Measurements from ENCODE around the gene SLC38A7. TPM values are rescaled to one million over a fixed set of nuclear protein-coding genes. Genes with fewer than 3 reads are reported as not detected.

SLC38A7 gene
- total and polyA plus RNA-seq, 2 of the 13 experiments (the other 11 are each of a cell fraction or from before 2014, with no cell fraction given) = 13.2 to 14.1 TPM

DNA sequence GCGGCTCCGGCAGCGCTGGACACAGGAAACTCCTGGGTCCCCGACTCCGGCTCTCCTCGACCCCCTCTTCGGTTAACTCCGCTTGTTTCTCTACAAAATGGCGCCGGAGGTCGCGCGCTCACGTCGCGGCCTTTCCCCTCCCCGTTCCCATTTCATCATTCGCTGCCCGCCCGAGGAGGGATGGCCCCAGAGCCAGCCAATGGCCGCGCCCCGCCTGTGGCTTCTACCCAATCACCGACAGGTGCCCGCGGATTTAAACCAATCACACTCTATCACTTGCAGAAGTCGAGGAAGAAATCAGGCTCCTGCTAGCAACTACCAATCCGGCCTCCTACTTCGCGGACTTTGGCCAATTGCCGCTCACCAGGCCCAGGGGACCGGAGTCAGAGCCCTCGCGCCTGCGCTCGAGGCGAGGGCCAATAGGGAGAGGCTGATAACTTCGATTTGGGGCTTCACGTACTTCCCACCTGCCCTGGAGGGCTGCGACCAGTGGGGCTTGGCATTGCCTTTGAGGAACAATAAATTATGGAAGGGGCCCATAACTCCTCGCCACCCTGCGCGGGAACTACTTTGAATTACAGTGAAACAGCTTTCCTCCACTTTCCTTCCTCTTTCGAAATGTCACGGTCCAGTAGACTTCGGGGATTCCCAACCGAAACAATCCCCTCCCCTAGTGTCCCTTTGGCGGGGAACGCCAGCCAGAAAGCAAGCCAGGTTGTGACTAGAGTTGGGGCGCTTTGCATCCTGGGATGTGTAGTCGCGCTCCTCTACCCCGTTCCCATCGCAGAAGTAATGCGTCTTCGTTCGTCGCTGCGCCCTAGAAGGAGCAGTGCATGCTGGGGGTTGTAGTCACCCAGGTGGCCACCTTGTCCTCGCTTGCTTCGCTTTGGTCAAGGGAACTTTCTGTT lies 54.6 kb downstream of the SLC38A7 start, which contains the start of gene CNOT1 (continued):
- TF ChIP-seq, protein P1, sequence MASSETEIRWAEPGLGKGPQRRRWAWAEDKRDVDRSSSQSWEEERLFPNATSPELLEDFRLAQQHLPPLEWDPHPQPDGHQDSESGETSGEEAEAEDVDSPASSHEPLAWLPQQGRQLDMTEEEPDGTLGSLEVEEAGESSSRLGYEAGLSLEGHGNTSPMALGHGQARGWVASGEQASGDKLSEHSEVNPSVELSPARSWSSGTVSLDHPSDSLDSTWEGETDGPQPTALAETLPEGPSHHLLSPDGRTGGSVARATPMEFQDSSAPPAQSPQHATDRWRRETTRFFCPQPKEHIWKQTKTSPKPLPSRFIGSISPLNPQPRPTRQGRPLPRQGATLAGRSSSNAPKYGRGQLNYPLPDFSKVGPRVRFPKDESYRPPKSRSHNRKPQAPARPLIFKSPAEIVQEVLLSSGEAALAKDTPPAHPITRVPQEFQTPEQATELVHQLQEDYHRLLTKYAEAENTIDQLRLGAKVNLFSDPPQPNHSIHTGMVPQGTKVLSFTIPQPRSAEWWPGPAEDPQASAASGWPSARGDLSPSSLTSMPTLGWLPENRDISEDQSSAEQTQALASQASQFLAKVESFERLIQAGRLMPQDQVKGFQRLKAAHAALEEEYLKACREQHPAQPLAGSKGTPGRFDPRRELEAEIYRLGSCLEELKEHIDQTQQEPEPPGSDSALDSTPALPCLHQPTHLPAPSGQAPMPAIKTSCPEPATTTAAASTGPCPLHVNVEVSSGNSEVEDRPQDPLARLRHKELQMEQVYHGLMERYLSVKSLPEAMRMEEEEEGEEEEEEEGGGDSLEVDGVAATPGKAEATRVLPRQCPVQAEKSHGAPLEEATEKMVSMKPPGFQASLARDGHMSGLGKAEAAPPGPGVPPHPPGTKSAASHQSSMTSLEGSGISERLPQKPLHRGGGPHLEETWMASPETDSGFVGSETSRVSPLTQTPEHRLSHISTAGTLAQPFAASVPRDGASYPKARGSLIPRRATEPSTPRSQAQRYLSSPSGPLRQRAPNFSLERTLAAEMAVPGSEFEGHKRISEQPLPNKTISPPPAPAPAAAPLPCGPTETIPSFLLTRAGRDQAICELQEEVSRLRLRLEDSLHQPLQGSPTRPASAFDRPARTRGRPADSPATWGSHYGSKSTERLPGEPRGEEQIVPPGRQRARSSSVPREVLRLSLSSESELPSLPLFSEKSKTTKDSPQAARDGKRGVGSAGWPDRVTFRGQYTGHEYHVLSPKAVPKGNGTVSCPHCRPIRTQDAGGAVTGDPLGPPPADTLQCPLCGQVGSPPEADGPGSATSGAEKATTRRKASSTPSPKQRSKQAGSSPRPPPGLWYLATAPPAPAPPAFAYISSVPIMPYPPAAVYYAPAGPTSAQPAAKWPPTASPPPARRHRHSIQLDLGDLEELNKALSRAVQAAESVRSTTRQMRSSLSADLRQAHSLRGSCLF (CRISPR knock-in tag; IDR thresholded peaks at IDR 0.05; ENCODE audit: borderline replicate concordance) = 0 out of 2 replicates have a peak, but pooled peaks have one; percentile 67
- TF ChIP-seq SIX4 (CRISPR knock-in tag; IDR thresholded peaks at IDR 0.05) (no peak; the same call in none of the 2 replicates), ZNF703 (CRISPR knock-in tag; IDR thresholded peaks at IDR 0.05; ENCODE audit: borderline replicate concordance) (no peak), MTF2 (CRISPR knock-in tag; IDR thresholded peaks at IDR 0.05; ENCODE audit: borderline replicate concordance) (no peak), TEAD2 (CRISPR knock-in tag; IDR thresholded peaks at IDR 0.05) (peak; percentile 63; the same call in 1 of the 2 replicates), ZBTB7A (CRISPR knock-in tag; IDR thresholded peaks at IDR 0.05) (no peak), ZNF747 (CRISPR knock-in tag; IDR thresholded peaks at IDR 0.05; ENCODE audit: borderline replicate concordance) (peak; percentile 86; the same call in 1 of the 2 replicates), ZNF816 (CRISPR knock-in tag; IDR thresholded peaks at IDR 0.05; ENCODE audit: borderline replicate concordance) (no peak), ZNF326 (CRISPR knock-in tag; IDR thresholded peaks at IDR 0.05; ENCODE audit: borderline replicate concordance) (0 out of 2 replicates have a peak, but pooled peaks have one; percentile 31), ZBTB7B (CRISPR knock-in tag; IDR thresholded peaks at IDR 0.05) (no peak; the same call in none of the 2 replicates), EZH2 (conservative IDR thresholded peaks at IDR 0.05; ENCODE audit: low read depth, low read length) (no peak), ZNF143 (CRISPR knock-in tag; IDR thresholded peaks at IDR 0.05) (peak; percentile 98), HDAC2 (CRISPR knock-in tag; IDR thresholded peaks at IDR 0.05) (peak; percentile 49)
- TF ChIP-seq, protein P2, sequence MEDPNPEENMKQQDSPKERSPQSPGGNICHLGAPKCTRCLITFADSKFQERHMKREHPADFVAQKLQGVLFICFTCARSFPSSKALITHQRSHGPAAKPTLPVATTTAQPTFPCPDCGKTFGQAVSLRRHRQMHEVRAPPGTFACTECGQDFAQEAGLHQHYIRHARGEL (CRISPR knock-in tag; IDR thresholded peaks at IDR 0.05) = 0 out of 2 replicates have a peak, but pooled peaks have one; percentile 78
- TF ChIP-seq, protein P3, sequence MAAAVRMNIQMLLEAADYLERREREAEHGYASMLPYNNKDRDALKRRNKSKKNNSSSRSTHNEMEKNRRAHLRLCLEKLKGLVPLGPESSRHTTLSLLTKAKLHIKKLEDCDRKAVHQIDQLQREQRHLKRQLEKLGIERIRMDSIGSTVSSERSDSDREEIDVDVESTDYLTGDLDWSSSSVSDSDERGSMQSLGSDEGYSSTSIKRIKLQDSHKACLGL (CRISPR knock-in tag; IDR thresholded peaks at IDR 0.05) = peak; percentile 82
- TF ChIP-seq, protein P4, sequence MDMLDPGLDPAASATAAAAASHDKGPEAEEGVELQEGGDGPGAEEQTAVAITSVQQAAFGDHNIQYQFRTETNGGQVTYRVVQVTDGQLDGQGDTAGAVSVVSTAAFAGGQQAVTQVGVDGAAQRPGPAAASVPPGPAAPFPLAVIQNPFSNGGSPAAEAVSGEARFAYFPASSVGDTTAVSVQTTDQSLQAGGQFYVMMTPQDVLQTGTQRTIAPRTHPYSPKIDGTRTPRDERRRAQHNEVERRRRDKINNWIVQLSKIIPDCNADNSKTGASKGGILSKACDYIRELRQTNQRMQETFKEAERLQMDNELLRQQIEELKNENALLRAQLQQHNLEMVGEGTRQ (IDR thresholded peaks at IDR 0.05; ENCODE audit: low read depth, low read length) = no peak
- TF ChIP-seq, protein P4 (CRISPR knock-in tag; IDR thresholded peaks at IDR 0.05; ENCODE audit: borderline replicate concordance) = peak; percentile 60; the same call in 1 of the 2 replicates
- TF ChIP-seq, protein P5, sequence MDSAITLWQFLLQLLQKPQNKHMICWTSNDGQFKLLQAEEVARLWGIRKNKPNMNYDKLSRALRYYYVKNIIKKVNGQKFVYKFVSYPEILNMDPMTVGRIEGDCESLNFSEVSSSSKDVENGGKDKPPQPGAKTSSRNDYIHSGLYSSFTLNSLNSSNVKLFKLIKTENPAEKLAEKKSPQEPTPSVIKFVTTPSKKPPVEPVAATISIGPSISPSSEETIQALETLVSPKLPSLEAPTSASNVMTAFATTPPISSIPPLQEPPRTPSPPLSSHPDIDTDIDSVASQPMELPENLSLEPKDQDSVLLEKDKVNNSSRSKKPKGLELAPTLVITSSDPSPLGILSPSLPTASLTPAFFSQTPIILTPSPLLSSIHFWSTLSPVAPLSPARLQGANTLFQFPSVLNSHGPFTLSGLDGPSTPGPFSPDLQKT (CRISPR knock-in tag; IDR thresholded peaks at IDR 0.05; ENCODE audit: borderline replicate concordance) = no peak
- TF ChIP-seq, protein P6, sequence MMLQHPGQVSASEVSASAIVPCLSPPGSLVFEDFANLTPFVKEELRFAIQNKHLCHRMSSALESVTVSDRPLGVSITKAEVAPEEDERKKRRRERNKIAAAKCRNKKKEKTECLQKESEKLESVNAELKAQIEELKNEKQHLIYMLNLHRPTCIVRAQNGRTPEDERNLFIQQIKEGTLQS (CRISPR knock-in tag; IDR thresholded peaks at IDR 0.05) = peak; percentile 58; the same call in 1 of the 2 replicates

All from HepG2 (cell line).